B cell (primary cell): ENCODE data around the gene SLC19A3. TPM values are rescaled to one million over a fixed set of nuclear protein-coding genes. Genes with fewer than 3 reads are reported as not detected.

Experiments used
- ATAC-seq: fragments of 200-7000 bp; cut with Tn5 transposase; one replicate; pipeline ENCODE4 v1.10.0; 2021; ENCODE audit warnings: low read depth, mild to moderate bottlenecking, moderate number of reproducible peaks, moderate library complexity
- CTCF ChIA-PET: fragments of 350-600 bp; sonication (Branson Sonifier 250); formaldehyde crosslinking; loops from one replicate; lab custom pipeline; 2021; ENCODE audit warnings: antibody characterized with exemption, inconsistent platforms; lab: Charles Lee
- POLR2A ChIA-PET: fragments of 350-600 bp; sonication (Branson Sonifier 250); formaldehyde crosslinking; loops from one replicate; lab custom pipeline; 2021; ENCODE audit warnings: antibody characterized with exemption; lab: Charles Lee
- DNase-seq: peaks from one replicate; pipeline ENCODE4 v3.0.0; 2013
- H2AFZ ChIP-seq: 2 replicates; pipeline ENCODE4 v1.6.1; 2012; ENCODE audit warnings: mild to moderate bottlenecking, low read depth, low read length; ENCODE audit not compliant: insufficient read depth, poor library complexity, severe bottlenecking
- H3K27ac ChIP-seq, 2 donors: 1 replicate in 1 of 2; 2 replicates in 1 of 2; pipeline ENCODE4 v1.5.1; 2012 to 2013; ENCODE audit warnings: low read length in 2 of 2, mild to moderate bottlenecking in 2 of 2, moderate library complexity in 1 of 2
- H3K27me3 ChIP-seq, 4 experiments: fragments of 200-600 bp in 1 of 4; sonication (generic) in 1 of 4; replicated peaks in 1 of 4; 1 replicate in 2 of 4; 2 replicates in 2 of 4; pipeline versions ENCODE4 v1.6.1 to v1.7.0; 2013 to 2016; ENCODE audit warnings: low read length in 3 of 4, mild to moderate bottlenecking in 2 of 4, mixed read lengths in 1 of 4, moderate library complexity in 1 of 4; ENCODE audit not compliant: insufficient read depth in 4 of 4, control insufficient read depth in 3 of 4; ENCODE audit errors: control extremely low read depth in 1 of 4
- H3K36me3 ChIP-seq, 2 experiments: replicated peaks in 1 of 2; 1 replicate in 1 of 2; 2 replicates in 1 of 2; pipeline versions ENCODE4 v1.6.1 to v1.7.1; 2013; ENCODE audit warnings: low read length in 1 of 2; ENCODE audit not compliant: insufficient read depth in 2 of 2, control insufficient read depth in 1 of 2; ENCODE audit errors: control extremely low read depth in 1 of 2, extremely low read depth in 1 of 2
- H3K4me1 ChIP-seq, 2 donors: fragments of 200-600 bp in 1 of 2; sonication (generic) in 1 of 2; 1 replicate in 1 of 2; 2 replicates in 1 of 2; pipeline versions ENCODE4 v1.5.1 to v1.6.1; 2013 to 2017; ENCODE audit warnings: low read length in 2 of 2; ENCODE audit not compliant: control insufficient read depth in 2 of 2, insufficient read depth in 2 of 2
- H3K4me2 ChIP-seq: replicated peaks from 2 replicates; pipeline ENCODE3; 2012; ENCODE audit warnings: mild to moderate bottlenecking, low read depth, low read length; ENCODE audit not compliant: poor library complexity, severe bottlenecking
- H3K4me3 ChIP-seq, 5 experiments: fragments of 200-600 bp in 1 of 5; sonication (generic) in 1 of 5; 1 replicate in 3 of 5; 2 replicates in 2 of 5; pipeline versions ENCODE4 v1.5.1 to v1.7.0; 2011 to 2016; ENCODE audit warnings: low read length in 4 of 5, mild to moderate bottlenecking in 4 of 5, low read depth in 2 of 5, control low read depth in 1 of 5, moderate library complexity in 1 of 5; ENCODE audit not compliant: insufficient read depth in 1 of 5; ENCODE audit errors: control extremely low read depth in 1 of 5, extremely low read depth in 1 of 5
- H3K79me2 ChIP-seq: fragments of 200-600 bp; sonication (generic); one replicate; pipeline ENCODE4 v1.6.0; 2016; ENCODE audit warnings: low read length; ENCODE audit not compliant: control insufficient read depth, insufficient read depth
- H3K9ac ChIP-seq: fragments of 200-600 bp; sonication (generic); 2 replicates; pipeline ENCODE4 v1.6.1; 2017; ENCODE audit warnings: mild to moderate bottlenecking, low read length, moderate library complexity
- H3K9me3 ChIP-seq, 3 donors: one replicate each; pipeline versions ENCODE4 v1.6.1 to v1.7.1; 2013; ENCODE audit warnings: low read length in 2 of 3; ENCODE audit not compliant: control insufficient read depth in 2 of 3, insufficient read depth in 1 of 3; ENCODE audit errors: control extremely low read depth in 1 of 3
- H4K20me1 ChIP-seq: 2 replicates; pipeline ENCODE4 v1.6.0; 2012; ENCODE audit warnings: mild to moderate bottlenecking, low read length; ENCODE audit not compliant: insufficient read depth, control insufficient read depth, poor library complexity, severe bottlenecking
- H3K27ac Mint-ChIP-seq: one replicate; pipeline ENCODE4 v1.8.0; 2021; ENCODE audit warnings: mixed read lengths
- H3K27me3 Mint-ChIP-seq: one replicate; pipeline ENCODE4 v1.8.0; 2021; ENCODE audit warnings: mixed read lengths
- H3K4me1 Mint-ChIP-seq: one replicate; pipeline ENCODE4 v1.8.0; 2021; ENCODE audit warnings: mixed read lengths
- H3K4me3 Mint-ChIP-seq: one replicate; pipeline ENCODE4 v1.8.0; 2021; ENCODE audit warnings: mixed read lengths
- H3K9me3 Mint-ChIP-seq: one replicate; pipeline ENCODE4 v1.8.0; 2022; ENCODE audit warnings: mixed read lengths; ENCODE audit not compliant: insufficient read depth
- EZH2 ChIP-seq: IDR thresholded peaks from 2 replicates; pipeline ENCODE4 v1.6.1; 2012; ENCODE audit warnings: borderline replicate concordance, low read depth, mild to moderate bottlenecking, moderate library complexity, low read length; ENCODE audit not compliant: insufficient read depth, poor library complexity, severe bottlenecking
- WGBS: methylation state at CpG from one replicate; pipeline ENCODE4 v1.1.5; 2013; ENCODE audit warnings: missing lambda C conversion rate; ENCODE audit not compliant: insufficient coverage; 5-methylcytosine and 5-hydroxymethylcytosine counted together
- intact Hi-C: fragments of 100-400 bp; cut with micrococcal nuclease; formaldehyde crosslinking; loops from one replicate; pipeline ENCODE4 v1.10.0; 2022
- polyA minus RNA-seq: library from RNA; depleted of rRNA, polyadenylated mRNA; stranded (reverse); fragments of >200 nt; gene quantifications from 2 replicates; pipeline ENCODE4 v1.2.3, GENCODE V29; 2012
- polyA plus RNA-seq: library from polyadenylated mRNA; depleted of rRNA; stranded (reverse); fragments of >200 nt; gene quantifications from 2 replicates; pipeline ENCODE4 v1.2.3, GENCODE V29; 2012
- total RNA-seq, 2 donors: library from RNA; stranded (reverse); fragments of 120-200 nt in 1 of 2; gene quantifications; 1 replicate in 1 of 2; 2 replicates in 1 of 2; pipeline versions ENCODE4 v1.2.3 to v1.2.4, GENCODE V29; 2013 to 2022
- TF ChIP-seq, protein P1 (sequence below): fragments of 200-600 bp; IDR thresholded peaks from one replicate; pipeline ENCODE4 v1.8.0; 2022; ENCODE audit warnings: antibody characterized with exemption, mild to moderate bottlenecking

The SLC19A3 gene
- total RNA-seq (not detected in 2 replicates), polyA plus RNA-seq (not detected in 2 replicates), polyA minus RNA-seq (not detected in 2 replicates)
- total RNA-seq (2013), result not detected

DNA sequence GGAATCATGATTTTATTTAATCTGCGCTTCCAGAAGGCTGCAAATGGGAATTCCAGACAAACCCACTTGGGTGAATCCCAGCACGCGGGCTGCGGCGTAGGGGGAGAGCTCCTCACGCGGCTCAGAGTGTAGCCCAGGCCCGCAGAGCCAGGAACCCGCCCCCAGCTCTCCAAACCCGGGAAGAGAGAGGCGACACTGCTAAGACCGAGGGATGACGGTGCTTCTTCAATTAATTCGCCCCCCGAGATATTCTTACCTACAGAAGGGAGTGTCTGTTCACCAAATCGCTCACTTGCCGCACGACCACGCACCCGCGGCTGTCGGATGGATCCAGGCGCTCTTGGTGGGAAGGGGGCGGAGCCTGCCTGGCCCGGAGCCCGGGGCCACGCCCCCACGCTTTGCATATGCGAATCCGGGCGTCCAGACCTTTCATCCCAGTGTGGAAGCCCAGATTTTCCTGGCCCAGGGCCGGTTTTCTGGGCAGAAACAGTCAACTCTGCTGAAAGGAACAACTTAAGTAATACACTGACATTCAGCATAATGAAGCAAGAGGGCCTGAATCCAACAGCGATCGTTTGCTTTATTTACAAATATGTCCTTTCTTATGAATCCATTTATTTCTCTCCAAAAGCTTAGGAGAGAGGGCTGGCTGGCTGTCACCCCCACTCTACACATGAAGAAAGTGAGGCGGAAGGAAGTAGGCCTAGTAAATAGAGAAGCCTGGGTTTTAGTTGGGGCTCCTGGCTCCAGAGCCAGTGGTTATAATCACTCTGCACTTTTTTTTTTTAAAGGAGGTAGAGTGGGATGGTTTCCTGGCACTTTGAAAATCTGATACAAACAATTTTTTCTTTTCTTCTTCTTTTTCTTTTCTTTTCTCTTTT, at the start of gene SLC19A3:
Gene SLC19A3 (minus strand): TSS at position 342 of the 881 bp plus-strand sequence. CDS start 15,710 bp downstream, outside the sequence.
- Histone ChIP-seq H3K4me2 (peak within 1 kb of the TSS; percentile 48), H3K27me3 (peaks cover 0 to 11% (median 7%) of the 10 kb centered on the region in 4 experiments), H3K9me3 (peaks cover 0 to 6% (median 0%) of the 10 kb centered on the region in 3 donors), H3K36me3 (no peaks in the 10 kb centered on the region), H3K79me2 (no peaks in the 10 kb centered on the region), H2AFZ (peak within 1 kb of the TSS; percentile 16), H3K9ac (no peak within 1 kb of the TSS), H3K4me1 (peaks cover 5% of the 10 kb centered on the region in 2 donors), H3K27ac (no peak within 1 kb of the TSS), H4K20me1 (no peaks in the 10 kb centered on the region), H3K4me3 (no peak within 1 kb of the TSS)
- ChIA-PET CTCF (no interaction called here), POLR2A (no interaction called here)
- Mint-ChIP-seq H3K4me3 (no peak within 1 kb of the TSS), H3K27me3 (peaks cover 28% of the 10 kb centered on the region), H3K4me1 (peaks cover 2% of the 10 kb centered on the region), H3K9me3 (no peaks in the 10 kb centered on the region), H3K27ac (no peak within 1 kb of the TSS)
- intact Hi-C loops, result no loop called here
- TF ChIP-seq, protein P1, sequence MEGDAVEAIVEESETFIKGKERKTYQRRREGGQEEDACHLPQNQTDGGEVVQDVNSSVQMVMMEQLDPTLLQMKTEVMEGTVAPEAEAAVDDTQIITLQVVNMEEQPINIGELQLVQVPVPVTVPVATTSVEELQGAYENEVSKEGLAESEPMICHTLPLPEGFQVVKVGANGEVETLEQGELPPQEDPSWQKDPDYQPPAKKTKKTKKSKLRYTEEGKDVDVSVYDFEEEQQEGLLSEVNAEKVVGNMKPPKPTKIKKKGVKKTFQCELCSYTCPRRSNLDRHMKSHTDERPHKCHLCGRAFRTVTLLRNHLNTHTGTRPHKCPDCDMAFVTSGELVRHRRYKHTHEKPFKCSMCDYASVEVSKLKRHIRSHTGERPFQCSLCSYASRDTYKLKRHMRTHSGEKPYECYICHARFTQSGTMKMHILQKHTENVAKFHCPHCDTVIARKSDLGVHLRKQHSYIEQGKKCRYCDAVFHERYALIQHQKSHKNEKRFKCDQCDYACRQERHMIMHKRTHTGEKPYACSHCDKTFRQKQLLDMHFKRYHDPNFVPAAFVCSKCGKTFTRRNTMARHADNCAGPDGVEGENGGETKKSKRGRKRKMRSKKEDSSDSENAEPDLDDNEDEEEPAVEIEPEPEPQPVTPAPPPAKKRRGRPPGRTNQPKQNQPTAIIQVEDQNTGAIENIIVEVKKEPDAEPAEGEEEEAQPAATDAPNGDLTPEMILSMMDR, result no peak
- no peak for TF ChIP-seq EZH2
- no peak for DNase-seq
- ATAC-seq, result no peak
- 19% methylated on average over 32 of the region's 35 CpGs for WGBS
